GM23338 (cell line): ENCODE results near the gene PKD2L2. TPM values are rescaled to one million over a fixed set of nuclear protein-coding genes. Genes with fewer than 3 reads are reported as not detected.

Experiments
- ATAC-seq: fragments of 200-7000 bp; cut with Tn5 transposase; 3 replicates; pipeline ENCODE4 v1.9.1; 2020
- DNase-seq: peaks from one replicate; pipeline ENCODE4 v3.0.0-alpha.2; 2015; ENCODE audit warnings: low spot score
- H2AFZ ChIP-seq: fragments of 200-600 bp; sonication (generic); 2 replicates; pipeline ENCODE4 v1.8.0; 2016; ENCODE audit warnings: antibody characterized with exemption, mild to moderate bottlenecking, moderate library complexity
- H3F3A ChIP-seq: fragments of 200-600 bp; sonication (generic); replicated peaks from 2 replicates; pipeline ENCODE4 v1.8.0; 2017; ENCODE audit warnings: antibody characterized with exemption, mixed run types, low read depth
- H3K27ac ChIP-seq: fragments of 200-600 bp; sonication (generic); 2 replicates; pipeline ENCODE4 v1.6.1; 2016; ENCODE audit warnings: low read depth
- H3K27me3 ChIP-seq: fragments of 200-600 bp; sonication (generic); 2 replicates; pipeline ENCODE4 v1.8.0; 2016; ENCODE audit warnings: mild to moderate bottlenecking, mixed run types, moderate library complexity; ENCODE audit not compliant: insufficient read depth
- H3K36me3 ChIP-seq: fragments of 200-600 bp; sonication (generic); 2 replicates; pipeline ENCODE4 v1.8.0; 2016; ENCODE audit warnings: mild to moderate bottlenecking; ENCODE audit not compliant: insufficient read depth
- H3K4me1 ChIP-seq: fragments of 200-600 bp; sonication (generic); 2 replicates; pipeline ENCODE4 v1.8.0; 2016; ENCODE audit warnings: mild to moderate bottlenecking, moderate library complexity; ENCODE audit not compliant: insufficient read depth
- H3K4me2 ChIP-seq: fragments of 200-600 bp; sonication (generic); 2 replicates; pipeline ENCODE4 v1.7.1; 2017; ENCODE audit warnings: mixed run types
- H3K4me3 ChIP-seq: fragments of 200-600 bp; sonication (generic); 2 replicates; pipeline ENCODE4 v1.6.1; 2016; ENCODE audit warnings: mixed run types
- H3K79me2 ChIP-seq: fragments of 200-600 bp; sonication (generic); replicated peaks from 2 replicates; pipeline ENCODE4 v1.8.0; 2017; ENCODE audit warnings: mild to moderate bottlenecking; ENCODE audit not compliant: insufficient read depth
- H3K9me2 ChIP-seq: fragments of 200-600 bp; sonication (generic); 2 replicates; pipeline ENCODE4 v1.8.0; 2017; ENCODE audit not compliant: insufficient read depth
- H4K20me1 ChIP-seq: fragments of 200-600 bp; sonication (generic); replicated peaks from 2 replicates; pipeline ENCODE4 v1.8.0; 2017; ENCODE audit warnings: mild to moderate bottlenecking; ENCODE audit not compliant: insufficient read depth
- H3K27ac Mint-ChIP-seq: 2 replicates; pipeline ENCODE4 v1.8.0; 2020; ENCODE audit warnings: inconsistent platforms, mild to moderate bottlenecking, moderate library complexity, mixed read lengths
- H3K27me3 Mint-ChIP-seq: 3 replicates; pipeline ENCODE4 v1.8.0; 2022; ENCODE audit warnings: low read depth, mild to moderate bottlenecking, moderate library complexity, mixed read lengths, inconsistent platforms; ENCODE audit not compliant: insufficient read depth, poor library complexity
- H3K36me3 Mint-ChIP-seq: 3 replicates; pipeline ENCODE4 v1.8.0; 2021; ENCODE audit warnings: low read depth, mild to moderate bottlenecking, inconsistent platforms, moderate library complexity, mixed read lengths
- H3K4me1 Mint-ChIP-seq: 3 replicates; pipeline ENCODE4 v1.8.0; 2020; ENCODE audit warnings: mild to moderate bottlenecking, inconsistent platforms, mixed read lengths
- H3K4me3 Mint-ChIP-seq: 3 replicates; pipeline ENCODE4 v1.8.0; 2021; ENCODE audit warnings: moderate library complexity, mild to moderate bottlenecking, inconsistent platforms, mixed read lengths
- H3K9me3 Mint-ChIP-seq: 3 replicates; pipeline ENCODE4 v1.8.0; 2020; ENCODE audit warnings: moderate library complexity, mild to moderate bottlenecking, inconsistent platforms, mixed read lengths
- CREB1 ChIP-seq: fragments of 250-450 bp; sonication (Bioruptor Pico); IDR thresholded peaks from 2 replicates; pipeline ENCODE4 v1.5.0; 2020; ENCODE audit warnings: low read depth, mild to moderate bottlenecking, moderate library complexity
- EZH2 ChIP-seq: fragments of 200-600 bp; sonication (generic); IDR thresholded peaks from one replicate; pipeline ENCODE4 v1.8.0; 2017; ENCODE audit warnings: antibody characterized with exemption, mild to moderate bottlenecking, low read depth; ENCODE audit not compliant: unreplicated experiment
- EZH2phosphoT487 ChIP-seq: fragments of 200-600 bp; sonication (generic); IDR thresholded peaks from one replicate; pipeline ENCODE4 v1.8.1; 2018; ENCODE audit warnings: antibody characterized with exemption; ENCODE audit not compliant: unreplicated experiment
- JUNB ChIP-seq: IDR thresholded peaks from one replicate; pipeline ENCODE4 v1.6.1; 2016; ENCODE audit warnings: antibody characterized with exemption; ENCODE audit not compliant: unreplicated experiment
- NANOG ChIP-seq: IDR thresholded peaks from 2 replicates; pipeline ENCODE4 v1.6.1; 2016; ENCODE audit warnings: antibody characterized with exemption, borderline replicate concordance
- POLR2AphosphoS5 ChIP-seq: IDR thresholded peaks from 2 replicates; pipeline ENCODE4 v1.6.1; 2016; ENCODE audit warnings: antibody characterized with exemption, low read depth
- STAT1 ChIP-seq: IDR thresholded peaks from one replicate; pipeline ENCODE4 v1.6.1; 2016; ENCODE audit warnings: antibody characterized with exemption; ENCODE audit not compliant: unreplicated experiment
- ZNF114 ChIP-seq: fragments of 250-450 bp; sonication (Bioruptor Pico); IDR thresholded peaks from 2 replicates; pipeline ENCODE4 v1.5.0; 2020; ENCODE audit warnings: mild to moderate bottlenecking, moderate library complexity
- ZNF331 ChIP-seq: fragments of 250-450 bp; sonication (Bioruptor Pico); IDR thresholded peaks from 2 replicates; pipeline ENCODE4 v1.5.0; 2020; ENCODE audit warnings: low read depth, mild to moderate bottlenecking, moderate library complexity
- ZNF462 ChIP-seq: fragments of 250-450 bp; sonication (Bioruptor Pico); IDR thresholded peaks from 2 replicates; pipeline ENCODE4 v1.5.0; 2020; ENCODE audit warnings: mild to moderate bottlenecking, moderate library complexity
- polyA plus RNA-seq: library from polyadenylated mRNA; unstranded; fragments of >200 nt; fragmentation: Nextera tagmentation; extraction: Ambion mirVana; gene quantifications from 2 replicates; pipeline ENCODE4 v1.2.1, GENCODE V29; 2016
- total RNA-seq: library from RNA; depleted of rRNA; stranded (reverse); fragments of >200 nt; shearing (Covaris generic); gene quantifications from 2 replicates; pipeline ENCODE4 v1.2.3, GENCODE V29; 2014
- TF ChIP-seq, protein P1 (sequence below): IDR thresholded peaks from one replicate; pipeline ENCODE4 v1.6.1; 2018; ENCODE audit warnings: antibody characterized with exemption; ENCODE audit not compliant: unreplicated experiment
- TF ChIP-seq, protein P2 (sequence below), 2 experiments: fragments of 200-600 bp in 1 of 2; sonication (generic) in 1 of 2; conservative IDR thresholded peaks; 2 replicates each; pipeline versions ENCODE4 v1.5.1 to v1.6.1; 2016 to 2017; ENCODE audit warnings: antibody characterized with exemption in 2 of 2, low read depth in 2 of 2, mild to moderate bottlenecking in 2 of 2, moderate library complexity in 1 of 2
- TF ChIP-seq, protein P3 (sequence below): IDR thresholded peaks from 2 replicates; pipeline ENCODE4 v1.6.1; 2016; ENCODE audit warnings: antibody characterized with exemption

PKD2L2 gene
- total and polyA plus RNA-seq, 2 experiments from 2014 or later, result 0.16 TPM; not detected in 1

DNA sequence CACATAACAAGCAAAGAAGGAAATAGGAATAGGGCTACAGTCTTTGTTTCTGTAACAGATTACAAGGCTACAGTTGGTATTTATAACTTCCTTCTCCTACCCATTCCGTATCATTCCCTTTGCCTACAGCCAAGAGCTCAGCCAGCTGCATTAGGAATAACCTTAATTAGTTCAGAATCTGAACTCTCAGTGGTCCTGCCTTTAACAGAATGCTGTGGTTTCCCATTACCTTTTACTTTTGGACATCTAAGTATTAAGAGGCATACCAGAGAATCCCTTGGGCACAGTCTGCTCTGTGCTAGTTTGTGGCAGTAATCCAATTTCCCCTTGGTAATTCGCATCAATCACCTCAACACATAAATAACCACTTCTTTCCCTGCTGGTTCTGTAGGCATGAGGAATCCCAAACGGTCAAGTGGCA is 44.2 kb downstream of the PKD2L2 start:
- Histone ChIP-seq H3K4me1 (no peaks in the 10 kb centered on the region), H2AFZ (no peak overlapping the region), H3F3A (no peaks in the 10 kb centered on the region), H3K9me2 (no peaks in the 10 kb centered on the region), H3K4me3 (no peak overlapping the region), H3K27ac (peak overlapping the region; percentile 16; the same call in 1 of the 2 replicates), H3K36me3 (0 out of 2 replicates have a peak, but pooled peaks cover under 1% of the 10 kb centered on the region), H3K27me3 (no peaks in the 10 kb centered on the region), H4K20me1 (no peaks in the 10 kb centered on the region), H3K79me2 (no peaks in the 10 kb centered on the region), H3K4me2 (no peak overlapping the region)
- H3K27me3 Mint-ChIP-seq, result peaks cover 3% of the 10 kb centered on the region
- peaks cover 3% of the 10 kb centered on the region; the same call in 2 of the 3 replicates for H3K36me3 Mint-ChIP-seq
- no peaks in the 10 kb centered on the region for H3K9me3 Mint-ChIP-seq
- no peak for DNase-seq
- no peak for ATAC-seq
- TF ChIP-seq, protein P1, sequence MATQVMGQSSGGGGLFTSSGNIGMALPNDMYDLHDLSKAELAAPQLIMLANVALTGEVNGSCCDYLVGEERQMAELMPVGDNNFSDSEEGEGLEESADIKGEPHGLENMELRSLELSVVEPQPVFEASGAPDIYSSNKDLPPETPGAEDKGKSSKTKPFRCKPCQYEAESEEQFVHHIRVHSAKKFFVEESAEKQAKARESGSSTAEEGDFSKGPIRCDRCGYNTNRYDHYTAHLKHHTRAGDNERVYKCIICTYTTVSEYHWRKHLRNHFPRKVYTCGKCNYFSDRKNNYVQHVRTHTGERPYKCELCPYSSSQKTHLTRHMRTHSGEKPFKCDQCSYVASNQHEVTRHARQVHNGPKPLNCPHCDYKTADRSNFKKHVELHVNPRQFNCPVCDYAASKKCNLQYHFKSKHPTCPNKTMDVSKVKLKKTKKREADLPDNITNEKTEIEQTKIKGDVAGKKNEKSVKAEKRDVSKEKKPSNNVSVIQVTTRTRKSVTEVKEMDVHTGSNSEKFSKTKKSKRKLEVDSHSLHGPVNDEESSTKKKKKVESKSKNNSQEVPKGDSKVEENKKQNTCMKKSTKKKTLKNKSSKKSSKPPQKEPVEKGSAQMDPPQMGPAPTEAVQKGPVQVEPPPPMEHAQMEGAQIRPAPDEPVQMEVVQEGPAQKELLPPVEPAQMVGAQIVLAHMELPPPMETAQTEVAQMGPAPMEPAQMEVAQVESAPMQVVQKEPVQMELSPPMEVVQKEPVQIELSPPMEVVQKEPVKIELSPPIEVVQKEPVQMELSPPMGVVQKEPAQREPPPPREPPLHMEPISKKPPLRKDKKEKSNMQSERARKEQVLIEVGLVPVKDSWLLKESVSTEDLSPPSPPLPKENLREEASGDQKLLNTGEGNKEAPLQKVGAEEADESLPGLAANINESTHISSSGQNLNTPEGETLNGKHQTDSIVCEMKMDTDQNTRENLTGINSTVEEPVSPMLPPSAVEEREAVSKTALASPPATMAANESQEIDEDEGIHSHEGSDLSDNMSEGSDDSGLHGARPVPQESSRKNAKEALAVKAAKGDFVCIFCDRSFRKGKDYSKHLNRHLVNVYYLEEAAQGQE, result no peak
- no peak for TF ChIP-seq ZNF331
- TF ChIP-seq CREB1 (CRISPR knock-in tag), result no peak
- TF ChIP-seq NANOG, result no peak
- no peak for TF ChIP-seq ZNF114
- TF ChIP-seq, protein P2, sequence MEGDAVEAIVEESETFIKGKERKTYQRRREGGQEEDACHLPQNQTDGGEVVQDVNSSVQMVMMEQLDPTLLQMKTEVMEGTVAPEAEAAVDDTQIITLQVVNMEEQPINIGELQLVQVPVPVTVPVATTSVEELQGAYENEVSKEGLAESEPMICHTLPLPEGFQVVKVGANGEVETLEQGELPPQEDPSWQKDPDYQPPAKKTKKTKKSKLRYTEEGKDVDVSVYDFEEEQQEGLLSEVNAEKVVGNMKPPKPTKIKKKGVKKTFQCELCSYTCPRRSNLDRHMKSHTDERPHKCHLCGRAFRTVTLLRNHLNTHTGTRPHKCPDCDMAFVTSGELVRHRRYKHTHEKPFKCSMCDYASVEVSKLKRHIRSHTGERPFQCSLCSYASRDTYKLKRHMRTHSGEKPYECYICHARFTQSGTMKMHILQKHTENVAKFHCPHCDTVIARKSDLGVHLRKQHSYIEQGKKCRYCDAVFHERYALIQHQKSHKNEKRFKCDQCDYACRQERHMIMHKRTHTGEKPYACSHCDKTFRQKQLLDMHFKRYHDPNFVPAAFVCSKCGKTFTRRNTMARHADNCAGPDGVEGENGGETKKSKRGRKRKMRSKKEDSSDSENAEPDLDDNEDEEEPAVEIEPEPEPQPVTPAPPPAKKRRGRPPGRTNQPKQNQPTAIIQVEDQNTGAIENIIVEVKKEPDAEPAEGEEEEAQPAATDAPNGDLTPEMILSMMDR (conservative IDR thresholded peaks at IDR 0.05; ENCODE audit: low read depth in 2 of 2), result no peak
- TF ChIP-seq EZH2phosphoT487, result no peak
- no peak for TF ChIP-seq ZNF462 (CRISPR knock-in tag)
- TF ChIP-seq JUNB, result no peak
- TF ChIP-seq EZH2, result no peak
- TF ChIP-seq, protein P3, sequence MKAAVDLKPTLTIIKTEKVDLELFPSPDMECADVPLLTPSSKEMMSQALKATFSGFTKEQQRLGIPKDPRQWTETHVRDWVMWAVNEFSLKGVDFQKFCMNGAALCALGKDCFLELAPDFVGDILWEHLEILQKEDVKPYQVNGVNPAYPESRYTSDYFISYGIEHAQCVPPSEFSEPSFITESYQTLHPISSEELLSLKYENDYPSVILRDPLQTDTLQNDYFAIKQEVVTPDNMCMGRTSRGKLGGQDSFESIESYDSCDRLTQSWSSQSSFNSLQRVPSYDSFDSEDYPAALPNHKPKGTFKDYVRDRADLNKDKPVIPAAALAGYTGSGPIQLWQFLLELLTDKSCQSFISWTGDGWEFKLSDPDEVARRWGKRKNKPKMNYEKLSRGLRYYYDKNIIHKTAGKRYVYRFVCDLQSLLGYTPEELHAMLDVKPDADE, result no peak
- TF ChIP-seq POLR2AphosphoS5, result no peak
- TF ChIP-seq STAT1, result no peak
- no peaks in the 10 kb centered on the region for H3K4me1 Mint-ChIP-seq
- no peak overlapping the region for H3K4me3 Mint-ChIP-seq
- no peak overlapping the region for H3K27ac Mint-ChIP-seq
